Glomerular visceral epithelial cell (primary cell): Measurements from ENCODE around the gene LPCAT1.
"Not testable (repeated sequence)": the region's sequence is repeated elsewhere in the genome, so short reads cannot be mapped to it uniquely, and the experiment has no call there.

ENCODE experiments used
- DNase-seq: peaks from one replicate; pipeline ENCODE4 v3.0.0-alpha.2; 2016; ENCODE audit errors: extremely low spot score

Gene LPCAT1

DNA sequence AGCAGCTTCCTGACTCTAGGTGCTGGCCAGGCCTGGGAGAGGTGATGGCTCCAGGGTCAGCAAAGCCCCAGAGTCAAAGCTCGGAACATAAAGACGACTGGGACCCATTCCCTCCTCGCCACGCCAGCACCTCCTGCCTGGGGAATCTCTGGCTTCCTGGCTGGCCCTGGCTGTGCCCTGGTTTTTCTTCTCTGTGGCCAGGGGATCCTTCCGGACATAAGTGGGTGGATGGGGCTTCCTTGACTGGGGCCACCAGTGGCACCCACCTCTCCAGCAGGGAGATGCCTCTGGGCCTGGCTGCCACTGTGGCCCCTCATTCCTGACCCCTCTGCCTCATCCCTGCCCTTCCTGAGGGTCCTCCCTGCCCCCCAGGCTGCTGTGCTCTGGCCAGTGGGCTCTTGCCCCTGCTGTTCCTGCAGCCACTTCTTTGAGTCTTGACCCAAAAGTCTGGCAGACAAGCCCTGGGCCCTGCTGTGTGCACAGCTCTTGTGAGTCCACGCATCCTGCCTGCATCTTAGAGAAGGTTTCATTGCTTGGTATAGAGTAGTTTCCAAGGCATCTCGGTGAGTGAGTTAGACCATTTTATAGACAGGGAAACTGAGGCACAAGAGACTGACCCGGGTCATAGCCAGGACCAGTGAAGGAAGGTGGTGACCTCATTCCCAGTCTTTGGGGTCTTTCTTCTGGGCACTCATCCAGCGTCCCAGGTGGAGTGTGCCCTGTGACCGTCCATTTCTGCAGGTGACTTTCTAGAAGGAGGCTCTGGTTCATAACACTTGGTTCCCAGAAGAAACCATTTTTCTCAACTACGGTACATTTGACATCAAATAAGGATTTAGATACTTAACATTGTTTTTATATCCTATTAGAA, 17.3 kb upstream of the LPCAT1 start:
- no peak for DNase-seq

- no peak for DNase-seq
Measured at GRCh38 chr5:1540166-1540565, 16.4 kb upstream of the LPCAT1 start.

GRCh38 chr5:1539393-1540161, 15.8 kb upstream of the LPCAT1 start:
- not testable (repeated sequence) for DNase-seq

- no peak for DNase-seq
Measured at GRCh38 chr5:1538741-1539392, 15.1 kb upstream of the LPCAT1 start.

GRCh38 chr5:1538276-1538675, 14.5 kb upstream of the LPCAT1 start:
- no peak for DNase-seq

DNA sequence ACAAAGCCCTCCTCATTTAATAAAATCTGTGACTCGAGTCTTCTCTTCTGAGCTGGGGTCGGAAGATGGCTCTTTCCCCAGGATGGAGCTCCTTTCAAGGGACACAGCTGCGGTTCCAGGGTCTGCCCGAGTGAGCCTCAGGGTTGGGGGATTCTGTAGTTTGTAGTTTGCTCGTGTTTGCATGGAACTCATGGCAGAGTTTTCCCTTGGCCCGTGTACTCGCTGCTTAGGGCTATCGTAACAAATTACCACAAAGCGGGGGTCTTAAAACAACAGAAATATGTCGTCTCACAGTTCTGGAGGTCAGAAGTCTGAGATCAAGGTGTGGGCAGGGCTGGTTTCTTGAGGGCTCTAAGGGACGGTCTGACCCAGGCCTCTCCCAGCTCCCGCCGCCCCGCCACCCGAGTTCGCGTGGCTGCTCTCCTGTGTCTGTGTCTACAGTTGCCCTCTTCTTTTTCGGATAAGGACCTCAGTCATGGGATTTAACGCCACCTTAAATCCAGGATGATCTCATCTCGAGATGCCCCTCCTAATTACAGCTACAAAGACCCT, 13.9 kb upstream of the LPCAT1 start:
- no peak for DNase-seq

DNA sequence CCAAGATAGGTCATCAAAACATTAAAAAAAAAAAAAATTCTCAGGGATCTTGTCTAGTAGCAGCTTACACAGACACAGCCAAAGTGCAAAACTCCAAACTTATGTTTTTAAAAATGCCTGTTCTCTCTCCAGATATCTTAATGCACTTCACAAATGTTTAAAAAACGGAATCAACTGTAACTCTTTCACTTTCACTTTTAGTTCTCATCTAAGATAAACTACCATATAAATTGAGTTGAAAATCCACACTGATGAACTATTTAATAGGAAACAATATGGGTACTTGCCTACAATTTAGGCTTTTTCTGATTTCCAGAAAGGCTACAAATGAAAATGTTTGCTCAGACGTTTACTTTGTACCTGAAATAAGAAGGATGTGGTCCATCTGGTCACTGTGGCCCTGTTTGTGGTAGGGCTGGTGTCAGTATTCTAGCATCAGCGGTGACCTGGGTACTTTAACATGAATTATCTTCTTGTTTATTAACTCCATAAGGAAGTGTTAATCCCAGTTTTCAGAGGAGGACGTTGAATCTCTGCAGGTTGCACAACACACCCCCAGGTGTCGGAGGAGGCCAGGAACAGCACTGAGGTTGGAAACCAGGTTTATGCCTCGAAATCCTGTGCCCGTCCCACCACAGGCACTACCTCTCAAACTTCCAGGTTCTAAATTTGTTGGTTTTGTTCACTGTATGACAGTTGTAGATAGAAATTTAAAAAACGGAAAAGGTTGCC, 13.3 kb upstream of the LPCAT1 start:
- DNase-seq = no peak

- peak; percentile 58 for DNase-seq
Measured at GRCh38 chr5:1536322-1536845, 12.6 kb upstream of the LPCAT1 start.

- DNase-seq = no peak
Measured at GRCh38 chr5:1535646-1536045, 11.9 kb upstream of the LPCAT1 start.

DNA sequence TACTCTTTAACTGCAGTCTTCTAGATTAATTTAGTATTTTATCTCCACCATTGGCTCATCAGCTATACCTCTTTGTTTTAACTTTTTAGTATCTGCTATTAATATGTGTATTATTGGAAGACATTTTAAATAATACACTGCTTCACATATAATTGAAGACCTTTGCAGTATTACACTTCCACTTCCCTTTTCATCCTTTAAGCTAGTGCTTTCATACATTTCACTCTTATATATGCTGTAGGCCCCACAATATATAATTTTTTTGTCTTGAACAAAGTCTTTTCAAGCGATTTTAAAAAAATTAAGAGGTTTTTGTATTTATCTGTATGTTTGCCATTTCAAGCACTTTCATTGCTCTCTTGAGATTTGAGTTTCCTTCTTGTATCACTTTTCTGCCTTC, 8.6 kb upstream of the LPCAT1 start:
- no peak for DNase-seq

GRCh38 chr5:1529498-1529897, 5.7 kb upstream of the LPCAT1 start:
- no peak for DNase-seq

- no peak for DNase-seq
Measured at GRCh38 chr5:1527533-1528205, 3.9 kb upstream of the LPCAT1 start.

DNA sequence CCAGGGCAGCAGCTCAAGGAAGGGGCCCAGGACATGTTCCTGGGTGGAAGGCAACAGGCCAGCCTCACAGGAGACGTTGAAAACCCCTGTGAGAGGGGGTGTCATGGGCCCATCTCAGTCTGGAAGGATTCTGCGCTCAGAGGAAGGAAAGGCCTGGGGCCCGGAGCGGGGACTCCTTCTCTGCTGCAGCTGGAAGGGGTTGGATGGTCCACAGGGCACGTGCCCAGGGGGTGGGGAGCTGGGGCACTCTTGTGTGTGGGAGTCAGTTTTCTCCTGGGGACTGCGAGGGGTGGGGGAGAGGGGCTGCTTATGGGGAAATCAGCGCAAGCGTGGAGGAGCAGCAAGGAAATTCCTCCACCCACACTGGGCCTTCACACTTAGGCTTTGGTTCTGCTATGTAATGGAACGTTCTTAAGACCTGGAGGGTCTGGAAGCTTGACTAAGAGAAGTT, 2.9 kb upstream of the LPCAT1 start:
- DNase-seq = no peak

DNA sequence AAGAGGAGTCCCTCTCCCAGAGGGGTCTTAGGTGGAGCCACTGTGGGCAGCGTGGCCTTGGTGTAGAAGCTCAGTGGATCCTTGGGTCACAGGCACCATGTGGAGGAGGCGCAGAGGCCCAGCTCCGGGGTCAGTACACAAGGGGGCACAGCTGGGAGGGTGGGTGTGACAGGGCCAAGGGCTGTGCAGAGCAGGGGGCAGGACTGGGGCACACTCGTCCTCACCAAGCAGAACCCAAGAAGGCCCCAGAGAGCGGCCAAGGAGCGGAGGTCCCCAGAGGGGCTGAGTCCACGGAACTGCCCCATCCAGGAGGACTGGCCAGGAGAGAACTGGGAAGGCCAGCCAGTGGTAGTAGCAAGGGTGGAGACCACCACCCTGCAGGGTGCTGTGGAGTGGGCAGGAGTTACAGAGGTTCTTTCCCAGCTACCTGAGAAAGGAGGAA, 2.5 kb upstream of the LPCAT1 start:
- no peak for DNase-seq

DNA sequence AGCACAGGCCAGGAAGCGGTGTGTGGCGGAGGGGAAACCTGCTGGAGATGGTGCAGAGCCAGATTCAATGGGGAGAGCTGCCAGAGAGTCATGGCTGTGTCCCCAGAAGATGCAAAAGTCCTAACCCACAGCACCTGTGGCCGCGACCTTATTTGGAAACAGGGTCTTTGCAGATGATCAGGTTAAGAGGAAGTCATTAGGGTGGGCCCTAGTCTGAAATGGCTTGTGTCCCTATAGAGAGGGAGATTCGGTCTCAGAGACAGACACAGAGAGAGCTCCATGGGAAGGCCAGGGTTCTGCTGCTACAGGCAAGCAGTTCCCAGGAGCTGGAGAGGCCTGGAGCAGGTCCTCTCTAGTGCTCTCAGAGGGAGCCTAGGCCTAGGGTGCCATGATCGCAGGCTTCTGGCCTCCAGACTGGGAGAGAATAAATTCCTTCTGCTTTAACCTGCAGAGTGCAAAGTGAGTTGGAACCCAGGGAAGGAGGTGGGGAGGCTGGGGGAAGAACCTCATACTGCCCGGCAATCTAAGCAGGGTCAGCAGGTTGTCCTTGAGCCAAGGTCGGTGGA, 1.9 kb upstream of the LPCAT1 start:
- no peak for DNase-seq

DNA sequence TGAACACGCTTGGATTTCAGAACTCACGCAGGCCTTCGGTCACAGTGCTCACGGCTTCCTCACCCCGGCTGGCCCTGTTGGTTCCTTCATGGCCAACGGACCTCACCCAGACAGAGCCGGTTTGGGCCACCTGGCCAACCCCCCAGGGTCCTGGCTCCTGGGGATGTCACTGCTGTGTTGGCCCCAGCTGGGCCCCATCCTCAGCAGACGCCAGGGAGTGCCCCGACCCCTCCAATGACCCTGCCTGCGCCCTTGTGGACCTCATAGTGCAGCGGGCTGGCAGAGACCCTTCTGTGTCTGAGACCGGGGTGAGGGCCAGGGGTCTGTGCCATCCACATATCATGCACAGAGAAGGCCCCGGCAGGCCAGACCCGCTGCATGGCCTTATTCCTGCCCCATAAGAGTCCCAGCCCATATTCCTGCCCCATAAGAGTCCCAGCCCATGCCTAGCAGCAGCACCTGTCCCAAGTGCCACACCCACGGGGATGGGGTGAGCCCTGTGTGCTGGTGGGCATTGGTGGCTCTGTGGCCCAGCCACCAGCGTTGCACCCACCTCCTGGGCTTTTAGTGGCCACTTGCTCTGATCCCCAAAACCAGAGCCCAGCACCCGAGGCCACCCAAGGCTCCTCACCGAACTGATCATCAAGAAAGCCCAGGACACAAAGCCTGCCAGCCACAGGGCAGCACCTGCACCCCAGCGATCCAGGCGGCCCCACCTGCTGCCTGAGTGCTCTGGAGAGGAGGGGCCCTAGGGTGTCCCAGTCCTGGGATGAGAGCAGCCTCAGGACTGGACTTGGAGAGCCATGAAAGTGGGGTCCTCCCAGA, 1.3 kb upstream of the LPCAT1 start:
- DNase-seq = no peak

DNA sequence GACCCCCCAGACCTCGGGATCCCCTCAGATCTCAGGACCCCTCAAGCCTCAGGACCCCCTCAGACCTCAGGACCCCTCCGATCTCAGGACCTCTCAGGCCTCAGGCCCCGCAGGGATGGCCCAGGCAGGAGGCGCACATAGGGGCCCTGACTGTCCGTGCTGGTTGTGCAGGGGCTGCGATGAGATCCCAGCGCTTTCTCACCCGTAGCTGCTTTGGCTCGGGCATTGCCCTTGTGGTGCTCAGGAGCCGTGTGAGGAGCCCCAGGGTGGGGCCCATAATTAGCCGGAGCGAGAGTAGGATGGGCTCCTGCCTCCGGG, 680 bp upstream of the LPCAT1 start:
- no peak for DNase-seq

- peak; percentile 30 for DNase-seq
Measured at GRCh38 chr5:1523480-1523792, 324 bp downstream of the LPCAT1 start.

GRCh38 chr5:1522601-1523479, 920 bp downstream of the LPCAT1 start:
- no peak for DNase-seq
